Choroid plexus epithelial cell (primary cell): ENCODE data around the gene XRCC1.

Experiments used
- DNase-seq: peaks from one replicate; pipeline ENCODE4 v3.0.0-alpha.2; 2010; ENCODE audit warnings: low read depth
- H3K4me3 ChIP-seq: 2 replicates; pipeline ENCODE4 v1.5.1; 2011; ENCODE audit warnings: low read depth, mild to moderate bottlenecking, control low read depth, low read length, moderate library complexity
- CTCF ChIP-seq: conservative IDR thresholded peaks from 2 replicates; pipeline ENCODE4 v1.5.1; 2011; ENCODE audit warnings: low read depth, mild to moderate bottlenecking, control low read depth, inconsistent platforms, low read length, moderate library complexity

Gene XRCC1

DNA sequence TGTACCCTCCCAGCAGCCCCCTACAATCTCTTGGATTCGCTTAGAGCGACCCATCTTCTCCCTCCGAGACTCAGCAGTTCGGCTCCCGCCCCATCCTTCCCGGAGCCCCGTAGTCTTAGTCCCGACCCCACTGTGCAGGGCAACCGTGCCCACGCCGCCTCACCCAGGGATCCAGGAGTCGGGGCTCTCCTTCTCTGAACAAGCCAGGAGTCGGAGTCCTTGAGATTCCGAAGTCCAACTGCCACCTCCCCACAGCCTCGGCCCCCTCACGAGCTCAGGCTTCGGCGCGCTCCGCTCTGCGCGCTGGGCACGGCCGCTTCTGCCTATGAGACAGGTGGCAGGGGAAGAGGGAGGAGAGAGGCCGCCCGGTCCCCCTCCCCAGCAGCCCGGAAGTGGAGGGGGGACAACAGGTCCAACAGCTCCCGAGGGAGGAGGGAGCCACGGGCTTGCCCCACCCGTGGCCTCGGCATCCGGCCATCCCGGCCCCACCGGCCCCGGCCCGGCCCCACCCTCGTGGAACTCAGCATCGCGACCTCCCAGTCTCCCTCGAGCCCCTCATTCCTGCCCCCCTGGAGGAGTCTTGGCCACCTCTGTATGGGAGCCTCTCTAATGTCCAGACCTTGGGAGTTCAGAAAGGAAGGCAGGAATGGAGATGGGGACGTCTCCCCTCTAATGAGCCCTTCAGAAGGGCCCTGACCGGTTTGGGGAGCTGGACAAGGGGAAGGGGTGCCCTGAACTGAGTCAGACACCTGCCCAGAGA is 70.7 kb downstream of the XRCC1 start, which contains the start of gene PHLDB3:
TSS of gene PHLDB3 (minus strand) at position 321 of the 760 bp plus-strand sequence. CDS start 628 bp downstream, outside the sequence.
- no peak for DNase-seq
- peak within 1 kb of the TSS; percentile 87 for H3K4me3 ChIP-seq
- TF ChIP-seq CTCF: no peak

- TF ChIP-seq CTCF: peak; percentile 1
- DNase-seq: peak; percentile 86
Measured at GRCh38 chr19:43503501-43504425, 71.6 kb downstream of the XRCC1 start.

GRCh38 chr19:43502419-43502976 is 72.8 kb downstream of the XRCC1 start:
- no peak for TF ChIP-seq CTCF
- H3K4me3 ChIP-seq: no peak overlapping the region
- DNase-seq: no peak

More at GRCh38 chr19:43503501-43504425, 71.6 kb downstream of the XRCC1 start:
- H3K4me3 ChIP-seq: peak overlapping the region; percentile 87

DNA sequence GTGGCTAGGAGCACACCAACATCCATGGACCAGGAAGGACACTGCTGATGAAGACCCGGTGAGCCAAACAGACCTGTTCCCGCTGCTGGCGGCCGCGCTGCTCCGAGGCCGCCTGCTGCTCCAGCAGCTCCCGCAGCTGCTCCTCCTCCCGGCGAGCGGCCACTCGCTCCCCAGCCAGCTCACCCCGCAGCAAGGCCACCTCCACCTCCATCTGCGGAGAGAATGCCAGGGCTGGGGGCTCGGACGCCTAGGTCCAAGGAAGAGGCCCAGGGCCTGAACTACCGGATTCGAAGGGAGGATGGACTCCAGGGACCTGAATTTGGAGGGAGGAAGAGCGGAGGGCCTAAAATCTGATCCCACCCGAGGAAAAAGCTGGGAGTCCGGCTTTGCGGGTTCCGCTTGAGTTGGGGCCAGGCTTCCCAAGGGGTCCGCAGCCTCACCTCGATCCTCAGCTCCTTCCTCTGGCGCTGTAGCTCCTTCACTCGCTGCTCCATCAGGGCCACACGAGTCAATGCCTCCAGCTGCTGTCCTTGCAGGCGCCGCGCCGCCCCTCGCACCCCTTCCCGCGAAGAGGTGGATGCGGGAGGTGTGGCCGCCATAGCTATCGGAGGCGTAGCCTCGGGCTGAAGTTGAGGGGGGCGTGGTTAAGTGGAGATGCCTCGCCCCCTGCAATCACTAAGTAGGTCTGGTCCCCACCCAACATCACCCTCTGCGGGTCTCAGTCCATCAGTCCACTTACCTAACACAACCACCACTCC is 73.5 kb downstream of the XRCC1 start:
- DNase-seq: no peak
- H3K4me3 ChIP-seq: peak overlapping the region; percentile 44
- no peak for TF ChIP-seq CTCF

DNA sequence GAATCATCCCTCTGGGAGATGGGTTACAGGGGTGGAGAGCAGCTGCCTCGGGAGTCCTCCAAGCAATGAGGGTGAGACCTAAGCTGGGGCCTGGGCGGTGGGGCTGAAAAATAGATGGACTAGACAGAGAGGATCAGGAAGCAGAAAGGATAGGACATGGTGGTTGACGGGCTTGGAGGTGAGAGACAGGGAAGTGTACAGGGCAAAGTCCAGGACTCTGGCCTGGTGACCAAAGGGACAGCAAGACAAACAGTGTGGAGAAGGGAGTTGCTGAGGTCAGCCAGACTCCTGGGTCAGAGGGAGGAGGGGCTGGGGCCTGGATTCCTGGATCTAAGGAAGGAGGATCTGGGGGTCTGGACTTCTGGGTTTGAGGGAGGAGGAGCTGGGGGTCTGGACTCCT is 76.3 kb downstream of the XRCC1 start:
- TF ChIP-seq CTCF: no peak
- DNase-seq: no peak
- H3K4me3 ChIP-seq: no peak overlapping the region

DNA sequence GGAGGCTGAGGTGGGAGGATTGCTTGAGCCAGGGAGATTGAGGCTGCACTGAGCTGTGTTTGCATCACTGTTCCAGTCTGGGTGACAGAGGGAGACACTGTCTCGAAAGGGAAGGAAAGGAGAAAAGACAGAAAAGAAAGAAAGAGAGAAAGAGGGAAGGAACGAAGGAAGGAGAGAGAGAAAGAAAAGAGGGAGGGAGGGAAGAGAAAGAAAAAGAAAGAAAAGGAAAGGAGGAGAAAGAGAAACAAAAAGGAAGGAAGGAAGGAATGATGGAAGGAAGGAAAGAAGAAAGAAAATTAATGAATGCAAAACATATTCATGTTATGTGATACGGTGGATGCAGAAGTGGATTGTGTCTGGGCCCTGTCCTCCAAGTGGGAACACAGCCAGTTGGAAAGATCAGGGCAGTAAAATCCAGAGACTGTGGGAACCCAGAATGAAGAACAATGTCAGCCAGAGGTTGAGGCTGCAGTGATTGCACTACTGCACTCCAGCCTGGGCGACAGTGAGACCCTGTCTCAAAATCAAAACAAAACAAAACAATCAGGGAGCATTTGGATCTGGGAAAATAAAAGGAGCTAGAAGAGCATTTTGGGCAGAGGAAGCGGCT is 77.0 kb downstream of the XRCC1 start:
- TF ChIP-seq CTCF: no peak
- H3K4me3 ChIP-seq: no peak overlapping the region
- DNase-seq: no peak
